ENCODE measurements around the gene WRAP73.
"Not testable (repeated sequence)": the region's sequence is repeated elsewhere in the genome, so short reads cannot be mapped to it uniquely, and the experiment has no call there.

The WRAP73 gene

GRCh38 chr1:3627515-3628253 lies 22.2 kb downstream of the WRAP73 start:
- no peak for DNase-seq

GRCh38 chr1:3626025-3626424 lies 23.9 kb downstream of the WRAP73 start:
- no peak for DNase-seq

GRCh38 chr1:3625151-3625907 lies 24.6 kb downstream of the WRAP73 start:
- no peak for DNase-seq

- DNase-seq: peak; percentile 97
Observed at GRCh38 chr1:3624200-3625136, 25.4 kb downstream of the WRAP73 start, which contains the start of gene TPRG1L. Gene TPRG1L (plus strand): TSS chr1:3625015. CDS start chr1:3625073, 58 bp downstream.

GRCh38 chr1:3623441-3624199 lies 26.3 kb downstream of the WRAP73 start:
- no peak for DNase-seq

- DNase-seq: not testable (repeated sequence)
Observed at GRCh38 chr1:3622102-3622501, 27.8 kb downstream of the WRAP73 start.

GRCh38 chr1:3621151-3621671 lies 28.7 kb downstream of the WRAP73 start:
- not testable (repeated sequence) for DNase-seq

- no peak for DNase-seq
Observed at GRCh38 chr1:3620708-3621107, 29.2 kb downstream of the WRAP73 start.

GRCh38 chr1:3618881-3619671 lies 30.8 kb downstream of the WRAP73 start:
- peak; percentile 68 for DNase-seq

- no peak for DNase-seq
Observed at GRCh38 chr1:3618531-3618880, 31.4 kb downstream of the WRAP73 start.

GRCh38 chr1:3617806-3618345 lies 32.0 kb downstream of the WRAP73 start:
- no peak for DNase-seq

GRCh38 chr1:3616861-3617260 lies 33.0 kb downstream of the WRAP73 start:
- DNase-seq: no peak

- DNase-seq: no peak
Observed at GRCh38 chr1:3614755-3615742, 34.9 kb downstream of the WRAP73 start.

- no peak for DNase-seq
Observed at GRCh38 chr1:3612123-3612522, 37.8 kb downstream of the WRAP73 start.

- DNase-seq: peak; percentile 52
Observed at GRCh38 chr1:3611170-3612019, 38.5 kb downstream of the WRAP73 start, which contains the start of gene MEGF6. Gene MEGF6 (minus strand): TSS chr1:3611508. CDS start chr1:3611268, 240 bp downstream.

- DNase-seq: peak; percentile 86
Observed at GRCh38 chr1:3610527-3611169, 39.3 kb downstream of the WRAP73 start.

GRCh38 chr1:3609769-3610526 lies 40.0 kb downstream of the WRAP73 start:
- DNase-seq: no peak

Measured in DMS79 treated with DMSO at 0.1 percent for 48 hours (cell line).